Measurements from ENCODE around the gene ATP2B3. TPM values are rescaled to one million over a fixed set of nuclear protein-coding genes. Genes with fewer than 3 reads are reported as not detected.

Gene ATP2B3
- total and polyA plus RNA-seq, 9 of the 15 experiments (the other 6 are each of a cell fraction or from before 2014, with no cell fraction given), result 0.04 TPM; not detected in 8

DNA sequence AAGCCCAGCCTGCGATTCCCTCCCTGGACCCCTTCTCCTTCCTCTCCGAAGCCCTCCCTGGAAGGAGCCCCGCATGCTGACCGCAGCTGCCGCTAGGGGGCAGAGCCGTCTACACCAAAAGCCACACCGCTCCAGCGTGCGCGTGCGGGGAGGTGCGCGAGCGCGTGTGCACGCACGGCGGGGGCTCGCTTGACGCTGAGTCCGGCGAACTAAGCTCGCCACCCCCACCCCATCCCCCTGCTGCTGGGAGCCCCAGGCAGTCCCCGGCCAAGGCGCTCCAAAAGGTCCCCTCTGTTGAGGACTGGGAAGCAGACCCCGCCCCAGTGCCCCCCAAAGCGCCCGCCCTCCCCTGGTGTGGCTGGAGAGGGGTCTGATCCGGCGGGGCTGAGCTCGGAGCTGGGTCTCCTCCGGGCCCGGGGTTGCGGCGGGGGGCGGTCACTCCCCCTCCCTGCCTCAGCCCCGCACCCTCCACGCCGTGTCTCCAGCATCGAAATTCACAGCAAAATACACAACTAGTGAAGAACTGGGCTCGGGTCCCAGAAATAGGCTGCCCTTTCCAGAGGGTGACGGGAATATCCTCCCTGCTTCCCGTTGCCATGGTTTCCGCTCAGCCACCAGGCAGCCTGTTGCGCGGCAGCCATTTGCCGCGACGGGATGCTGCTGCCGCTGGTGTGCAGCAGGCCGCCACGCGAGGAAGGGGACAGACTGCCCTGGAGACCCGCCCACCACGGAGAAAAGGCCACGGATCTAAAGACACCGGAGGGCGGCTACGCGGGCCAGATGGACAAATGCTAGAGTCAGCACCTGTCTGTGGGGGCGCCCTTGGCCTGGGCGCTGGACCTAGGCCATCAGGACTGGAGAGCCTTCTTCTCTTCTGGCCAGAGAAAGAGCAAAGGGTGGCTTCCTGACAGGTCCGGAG is 92.7 kb downstream of the ATP2B3 start (continued):
- TF ChIP-seq, protein P1, sequence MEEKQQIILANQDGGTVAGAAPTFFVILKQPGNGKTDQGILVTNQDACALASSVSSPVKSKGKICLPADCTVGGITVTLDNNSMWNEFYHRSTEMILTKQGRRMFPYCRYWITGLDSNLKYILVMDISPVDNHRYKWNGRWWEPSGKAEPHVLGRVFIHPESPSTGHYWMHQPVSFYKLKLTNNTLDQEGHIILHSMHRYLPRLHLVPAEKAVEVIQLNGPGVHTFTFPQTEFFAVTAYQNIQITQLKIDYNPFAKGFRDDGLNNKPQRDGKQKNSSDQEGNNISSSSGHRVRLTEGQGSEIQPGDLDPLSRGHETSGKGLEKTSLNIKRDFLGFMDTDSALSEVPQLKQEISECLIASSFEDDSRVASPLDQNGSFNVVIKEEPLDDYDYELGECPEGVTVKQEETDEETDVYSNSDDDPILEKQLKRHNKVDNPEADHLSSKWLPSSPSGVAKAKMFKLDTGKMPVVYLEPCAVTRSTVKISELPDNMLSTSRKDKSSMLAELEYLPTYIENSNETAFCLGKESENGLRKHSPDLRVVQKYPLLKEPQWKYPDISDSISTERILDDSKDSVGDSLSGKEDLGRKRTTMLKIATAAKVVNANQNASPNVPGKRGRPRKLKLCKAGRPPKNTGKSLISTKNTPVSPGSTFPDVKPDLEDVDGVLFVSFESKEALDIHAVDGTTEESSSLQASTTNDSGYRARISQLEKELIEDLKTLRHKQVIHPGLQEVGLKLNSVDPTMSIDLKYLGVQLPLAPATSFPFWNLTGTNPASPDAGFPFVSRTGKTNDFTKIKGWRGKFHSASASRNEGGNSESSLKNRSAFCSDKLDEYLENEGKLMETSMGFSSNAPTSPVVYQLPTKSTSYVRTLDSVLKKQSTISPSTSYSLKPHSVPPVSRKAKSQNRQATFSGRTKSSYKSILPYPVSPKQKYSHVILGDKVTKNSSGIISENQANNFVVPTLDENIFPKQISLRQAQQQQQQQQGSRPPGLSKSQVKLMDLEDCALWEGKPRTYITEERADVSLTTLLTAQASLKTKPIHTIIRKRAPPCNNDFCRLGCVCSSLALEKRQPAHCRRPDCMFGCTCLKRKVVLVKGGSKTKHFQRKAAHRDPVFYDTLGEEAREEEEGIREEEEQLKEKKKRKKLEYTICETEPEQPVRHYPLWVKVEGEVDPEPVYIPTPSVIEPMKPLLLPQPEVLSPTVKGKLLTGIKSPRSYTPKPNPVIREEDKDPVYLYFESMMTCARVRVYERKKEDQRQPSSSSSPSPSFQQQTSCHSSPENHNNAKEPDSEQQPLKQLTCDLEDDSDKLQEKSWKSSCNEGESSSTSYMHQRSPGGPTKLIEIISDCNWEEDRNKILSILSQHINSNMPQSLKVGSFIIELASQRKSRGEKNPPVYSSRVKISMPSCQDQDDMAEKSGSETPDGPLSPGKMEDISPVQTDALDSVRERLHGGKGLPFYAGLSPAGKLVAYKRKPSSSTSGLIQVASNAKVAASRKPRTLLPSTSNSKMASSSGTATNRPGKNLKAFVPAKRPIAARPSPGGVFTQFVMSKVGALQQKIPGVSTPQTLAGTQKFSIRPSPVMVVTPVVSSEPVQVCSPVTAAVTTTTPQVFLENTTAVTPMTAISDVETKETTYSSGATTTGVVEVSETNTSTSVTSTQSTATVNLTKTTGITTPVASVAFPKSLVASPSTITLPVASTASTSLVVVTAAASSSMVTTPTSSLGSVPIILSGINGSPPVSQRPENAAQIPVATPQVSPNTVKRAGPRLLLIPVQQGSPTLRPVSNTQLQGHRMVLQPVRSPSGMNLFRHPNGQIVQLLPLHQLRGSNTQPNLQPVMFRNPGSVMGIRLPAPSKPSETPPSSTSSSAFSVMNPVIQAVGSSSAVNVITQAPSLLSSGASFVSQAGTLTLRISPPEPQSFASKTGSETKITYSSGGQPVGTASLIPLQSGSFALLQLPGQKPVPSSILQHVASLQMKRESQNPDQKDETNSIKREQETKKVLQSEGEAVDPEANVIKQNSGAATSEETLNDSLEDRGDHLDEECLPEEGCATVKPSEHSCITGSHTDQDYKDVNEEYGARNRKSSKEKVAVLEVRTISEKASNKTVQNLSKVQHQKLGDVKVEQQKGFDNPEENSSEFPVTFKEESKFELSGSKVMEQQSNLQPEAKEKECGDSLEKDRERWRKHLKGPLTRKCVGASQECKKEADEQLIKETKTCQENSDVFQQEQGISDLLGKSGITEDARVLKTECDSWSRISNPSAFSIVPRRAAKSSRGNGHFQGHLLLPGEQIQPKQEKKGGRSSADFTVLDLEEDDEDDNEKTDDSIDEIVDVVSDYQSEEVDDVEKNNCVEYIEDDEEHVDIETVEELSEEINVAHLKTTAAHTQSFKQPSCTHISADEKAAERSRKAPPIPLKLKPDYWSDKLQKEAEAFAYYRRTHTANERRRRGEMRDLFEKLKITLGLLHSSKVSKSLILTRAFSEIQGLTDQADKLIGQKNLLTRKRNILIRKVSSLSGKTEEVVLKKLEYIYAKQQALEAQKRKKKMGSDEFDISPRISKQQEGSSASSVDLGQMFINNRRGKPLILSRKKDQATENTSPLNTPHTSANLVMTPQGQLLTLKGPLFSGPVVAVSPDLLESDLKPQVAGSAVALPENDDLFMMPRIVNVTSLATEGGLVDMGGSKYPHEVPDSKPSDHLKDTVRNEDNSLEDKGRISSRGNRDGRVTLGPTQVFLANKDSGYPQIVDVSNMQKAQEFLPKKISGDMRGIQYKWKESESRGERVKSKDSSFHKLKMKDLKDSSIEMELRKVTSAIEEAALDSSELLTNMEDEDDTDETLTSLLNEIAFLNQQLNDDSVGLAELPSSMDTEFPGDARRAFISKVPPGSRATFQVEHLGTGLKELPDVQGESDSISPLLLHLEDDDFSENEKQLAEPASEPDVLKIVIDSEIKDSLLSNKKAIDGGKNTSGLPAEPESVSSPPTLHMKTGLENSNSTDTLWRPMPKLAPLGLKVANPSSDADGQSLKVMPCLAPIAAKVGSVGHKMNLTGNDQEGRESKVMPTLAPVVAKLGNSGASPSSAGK (IDR thresholded peaks at IDR 0.05), result peak; percentile 95
- TF ChIP-seq PHF21A (IDR thresholded peaks at IDR 0.05; ENCODE audit: borderline replicate concordance, low read depth) (no peak), ZKSCAN8 (CRISPR knock-in tag; IDR thresholded peaks at IDR 0.05) (no peak), TEAD1 (CRISPR knock-in tag; IDR thresholded peaks at IDR 0.05) (peak in 1 of 2 experiments; percentile 91; a peak in 2 of 4 replicates), MED1 (CRISPR knock-in tag; IDR thresholded peaks at IDR 0.05; ENCODE audit: borderline replicate concordance) (no peak)
- TF ChIP-seq, protein P2, sequence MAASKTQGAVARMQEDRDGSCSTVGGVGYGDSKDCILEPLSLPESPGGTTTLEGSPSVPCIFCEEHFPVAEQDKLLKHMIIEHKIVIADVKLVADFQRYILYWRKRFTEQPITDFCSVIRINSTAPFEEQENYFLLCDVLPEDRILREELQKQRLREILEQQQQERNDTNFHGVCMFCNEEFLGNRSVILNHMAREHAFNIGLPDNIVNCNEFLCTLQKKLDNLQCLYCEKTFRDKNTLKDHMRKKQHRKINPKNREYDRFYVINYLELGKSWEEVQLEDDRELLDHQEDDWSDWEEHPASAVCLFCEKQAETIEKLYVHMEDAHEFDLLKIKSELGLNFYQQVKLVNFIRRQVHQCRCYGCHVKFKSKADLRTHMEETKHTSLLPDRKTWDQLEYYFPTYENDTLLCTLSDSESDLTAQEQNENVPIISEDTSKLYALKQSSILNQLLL (CRISPR knock-in tag; IDR thresholded peaks at IDR 0.05; ENCODE audit: borderline replicate concordance), result no peak
- TF ChIP-seq, protein P3, sequence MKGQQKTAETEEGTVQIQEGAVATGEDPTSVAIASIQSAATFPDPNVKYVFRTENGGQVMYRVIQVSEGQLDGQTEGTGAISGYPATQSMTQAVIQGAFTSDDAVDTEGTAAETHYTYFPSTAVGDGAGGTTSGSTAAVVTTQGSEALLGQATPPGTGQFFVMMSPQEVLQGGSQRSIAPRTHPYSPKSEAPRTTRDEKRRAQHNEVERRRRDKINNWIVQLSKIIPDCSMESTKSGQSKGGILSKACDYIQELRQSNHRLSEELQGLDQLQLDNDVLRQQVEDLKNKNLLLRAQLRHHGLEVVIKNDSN (CRISPR knock-in tag; IDR thresholded peaks at IDR 0.05), result no peak

All from K562 (cell line).